Colonic mucosa (tissue), 4 donors: ENCODE measurements around the gene KRT86. TPM values are rescaled to one million over a fixed set of nuclear protein-coding genes. Genes with fewer than 3 reads are reported as not detected.

Experiments
- DNase-seq: peaks from one replicate; pipeline ENCODE4 v3.0.0-alpha.2; 2020
- H3K27ac ChIP-seq: fragments of 200-600 bp; one replicate; pipeline ENCODE4 v1.8.0; 2021
- H3K27me3 ChIP-seq: fragments of 200-600 bp; one replicate; pipeline ENCODE4 v1.8.0; 2021
- H3K36me3 ChIP-seq: fragments of 200-600 bp; one replicate; pipeline ENCODE4 v1.8.0; 2021
- H3K4me1 ChIP-seq: fragments of 200-600 bp; one replicate; pipeline ENCODE4 v1.8.0; 2021; ENCODE audit warnings: mild to moderate bottlenecking
- H3K4me3 ChIP-seq: fragments of 200-600 bp; one replicate; pipeline ENCODE4 v1.8.0; 2021
- H3K9ac ChIP-seq, 2 donors: one replicate each; pipeline ENCODE4 v1.7.0; 2013; ENCODE audit warnings: control low read depth in 2 of 2, low read depth in 2 of 2, low read length in 2 of 2
- H3K9me3 ChIP-seq: fragments of 200-600 bp; one replicate; pipeline ENCODE4 v1.8.0; 2021
- CTCF ChIP-seq: fragments of 200-600 bp; IDR thresholded peaks from one replicate; pipeline ENCODE4 v1.8.0; 2022; ENCODE audit warnings: antibody characterized with exemption, mild to moderate bottlenecking
- intact Hi-C: fragments of 100-400 bp; cut with DNase I; formaldehyde crosslinking; loops from one replicate; pipeline ENCODE4 v1.14.1; 2022
- total RNA-seq, 2 donors: library from RNA; stranded (reverse); fragmentation: NEBNext Ultra II Directional in 1 of 2; extraction: Animal tissue kit (Norgen Biotek cat#: 25700) in 1 of 2; gene quantifications; one replicate each; pipeline ENCODE4 v1.2.1, GENCODE V29; 2021
- donor health status: healthy.
- donor health status: DM: no; HTN: no; CAD: no.
- donor health status: DM: no; HTN: no; CAD: no.

KRT86 gene
- total RNA-seq, 2 donors from 2014 or later: 0.16 TPM; not detected in 1

- intact Hi-C loops: no loop called here
- peaks cover 6% of the 10 kb centered on the region for H3K27me3 ChIP-seq
- DNase-seq: no peak
- H3K4me1 ChIP-seq: peaks cover 10% of the 10 kb centered on the region
- no peaks in the 10 kb centered on the region for H3K36me3 ChIP-seq
- no peak within 1 kb of the TSS for H3K9ac ChIP-seq
- TF ChIP-seq CTCF: no peak
- H3K27ac ChIP-seq: no peak within 1 kb of the TSS
- H3K4me3 ChIP-seq: no peak within 1 kb of the TSS
- H3K9me3 ChIP-seq: no peaks in the 10 kb centered on the region
Measured at GRCh38 chr12:52232674-52233461, 41.6 kb upstream of the KRT86 start, which contains the start of gene KRT7. TSS of gene KRT7 (plus strand) at chr12:52233243. CDS start at chr12:52233297, 54 bp downstream.

- no peak for TF ChIP-seq CTCF
- Histone ChIP-seq H3K9me3 (no peaks in the 10 kb centered on the region), H3K27me3 (peaks cover 6% of the 10 kb centered on the region), H3K4me1 (peaks cover 10% of the 10 kb centered on the region), H3K27ac (no peak overlapping the region), H3K9ac (no peak overlapping the region), H3K4me3 (no peak overlapping the region), H3K36me3 (no peaks in the 10 kb centered on the region)
- intact Hi-C loops: no loop called here
- DNase-seq: no peak
Measured at GRCh38 chr12:52233462-52234207, 40.8 kb upstream of the KRT86 start.

GRCh38 chr12:52234223-52234810 lies 40.1 kb upstream of the KRT86 start:
- H3K4me3 ChIP-seq: no peak overlapping the region
- H3K4me1 ChIP-seq: peaks cover 10% of the 10 kb centered on the region
- H3K9me3 ChIP-seq: no peaks in the 10 kb centered on the region
- intact Hi-C loops: no loop called here
- H3K36me3 ChIP-seq: no peaks in the 10 kb centered on the region
- no peak for TF ChIP-seq CTCF
- no peak overlapping the region for H3K9ac ChIP-seq
- H3K27ac ChIP-seq: no peak overlapping the region
- H3K27me3 ChIP-seq: peaks cover 6% of the 10 kb centered on the region
- no peak for DNase-seq

GRCh38 chr12:52235001-52235764 lies 39.3 kb upstream of the KRT86 start:
- Histone ChIP-seq H3K36me3 (no peaks in the 10 kb centered on the region), H3K9ac (peak overlapping the region in 1 of 2 donors; percentile 26), H3K27me3 (peaks cover 6% of the 10 kb centered on the region), H3K9me3 (no peaks in the 10 kb centered on the region), H3K4me3 (no peak overlapping the region), H3K4me1 (peaks cover 10% of the 10 kb centered on the region), H3K27ac (no peak overlapping the region)
- intact Hi-C loops: no loop called here
- no peak for TF ChIP-seq CTCF
- no peak for DNase-seq

- H3K9me3 ChIP-seq: no peaks in the 10 kb centered on the region
- peak overlapping the region in 1 of 2 donors; percentile 26 for H3K9ac ChIP-seq
- peak; percentile 67 for DNase-seq
- no peak overlapping the region for H3K4me3 ChIP-seq
- no peak for TF ChIP-seq CTCF
- no peaks in the 10 kb centered on the region for H3K36me3 ChIP-seq
- no peak overlapping the region for H3K27ac ChIP-seq
- H3K27me3 ChIP-seq: peaks cover 6% of the 10 kb centered on the region
- H3K4me1 ChIP-seq: peaks cover 10% of the 10 kb centered on the region
- intact Hi-C loops: no loop called here
Measured at GRCh38 chr12:52235822-52236361, 38.6 kb upstream of the KRT86 start.
